ENCODE measurements around the gene SYCE1.
A peak's percentile ranks its signal among the peaks of the same experiment; 100 is the strongest.
"Not testable (repeated sequence)": the region's sequence is repeated elsewhere in the genome, so short reads cannot be mapped to it uniquely, and the experiment has no call there.

Gene SYCE1

GRCh38 chr10:133557381-133557780, 8.0 kb downstream of the SYCE1 start:
- DNase-seq (ENCODE audit: low spot score), result no peak

- DNase-seq (ENCODE audit: low spot score), result no peak
Measured at GRCh38 chr10:133555521-133555920, 9.9 kb downstream of the SYCE1 start.

- no peak for DNase-seq (ENCODE audit: low spot score)
Measured at GRCh38 chr10:133554600-133554999, 10.8 kb downstream of the SYCE1 start.

DNA sequence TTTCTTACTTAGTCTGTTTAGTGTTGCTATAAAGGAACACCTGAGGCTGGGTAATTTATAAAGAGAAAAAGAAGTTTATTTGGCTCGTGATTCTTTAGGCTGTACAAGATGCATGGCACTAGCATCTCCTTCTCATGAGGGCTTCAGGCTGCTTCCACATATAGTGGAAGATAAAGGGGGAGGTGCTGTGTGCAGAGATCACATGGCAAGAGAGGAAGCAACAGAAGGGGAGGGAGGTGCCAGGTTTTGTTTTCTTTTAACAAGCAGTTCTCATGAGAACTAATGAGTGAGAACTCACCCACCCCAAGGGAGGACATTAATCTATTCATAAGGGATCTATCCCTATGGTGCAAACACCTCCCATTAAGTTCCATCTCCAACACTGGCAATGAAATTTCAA, 20.9 kb downstream of the SYCE1 start:
- no peak for DNase-seq (ENCODE audit: low spot score)

GRCh38 chr10:133541441-133541975, 23.9 kb downstream of the SYCE1 start:
- not testable (repeated sequence) for DNase-seq (ENCODE audit: low spot score)

- DNase-seq (ENCODE audit: low spot score), result no peak
Measured at GRCh38 chr10:133537546-133538545, 27.5 kb downstream of the SYCE1 start.

DNA sequence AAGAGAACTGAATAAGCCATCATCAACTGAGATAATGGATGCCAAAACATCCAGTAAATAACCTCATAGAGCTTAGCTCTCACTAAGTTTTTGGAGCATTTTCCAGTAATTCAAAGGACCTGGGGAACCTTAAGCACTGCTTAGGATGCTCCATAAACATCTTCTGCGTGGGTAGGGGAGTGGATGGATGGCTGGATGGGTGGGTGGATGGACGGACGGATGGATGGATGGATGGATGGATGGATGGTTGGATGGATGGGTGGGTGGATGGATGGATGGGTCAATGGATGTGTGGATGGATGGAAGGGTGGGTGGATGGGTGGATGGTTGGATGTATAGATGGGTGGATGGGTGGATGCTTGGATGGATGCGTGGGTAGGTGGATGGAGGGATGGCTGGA, 29.2 kb downstream of the SYCE1 start:
- DNase-seq (ENCODE audit: low spot score), result no peak

- DNase-seq (ENCODE audit: low spot score), result no peak
Measured at GRCh38 chr10:133534417-133534816, 31.0 kb downstream of the SYCE1 start.

DNA sequence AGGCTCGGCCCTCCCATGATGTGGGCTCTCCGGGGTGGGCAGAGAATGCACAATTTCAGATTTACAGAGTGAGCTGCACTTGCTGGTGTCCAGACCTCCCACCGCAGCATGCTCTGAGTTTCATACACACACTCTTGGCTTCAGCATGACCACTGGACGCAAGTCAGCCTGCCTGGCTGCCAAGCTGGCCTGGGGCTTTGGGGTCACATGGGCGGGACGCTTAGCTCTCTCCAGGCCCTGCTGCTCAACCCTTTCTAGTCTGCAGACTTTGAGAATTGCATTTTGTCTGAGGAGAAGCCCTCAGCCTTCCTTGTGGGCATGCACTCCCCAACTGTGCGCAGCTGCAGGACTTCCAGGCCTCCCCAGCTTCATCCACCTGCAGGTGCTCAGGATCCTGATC, 32.5 kb downstream of the SYCE1 start:
- no peak for DNase-seq (ENCODE audit: low spot score)

DNA sequence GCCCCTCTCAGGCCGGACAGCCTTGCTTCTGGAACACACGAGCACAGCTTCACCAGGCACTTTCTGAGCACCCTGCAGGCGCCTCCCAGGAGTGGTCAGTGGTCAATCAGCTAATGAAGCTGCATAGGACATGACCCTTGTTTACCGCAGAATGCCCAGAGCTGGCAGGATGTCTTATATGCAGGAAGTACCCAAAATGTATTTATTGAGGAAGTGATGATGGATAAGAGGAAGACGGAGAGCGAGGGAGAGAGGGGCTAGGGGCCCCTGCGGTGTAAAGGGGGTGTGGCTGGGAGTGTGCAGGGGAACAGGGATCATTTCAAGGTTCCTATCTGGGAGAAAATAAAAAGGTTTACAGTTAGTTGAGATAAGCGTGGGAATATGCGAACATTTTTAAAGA, 34.9 kb downstream of the SYCE1 start:
- DNase-seq (ENCODE audit: low spot score), result no peak

- no peak for DNase-seq (ENCODE audit: low spot score)
Measured at GRCh38 chr10:133529576-133529946, 35.8 kb downstream of the SYCE1 start.

GRCh38 chr10:133528845-133529575, 36.4 kb downstream of the SYCE1 start:
- peak; percentile 59 for DNase-seq (ENCODE audit: low spot score)

DNA sequence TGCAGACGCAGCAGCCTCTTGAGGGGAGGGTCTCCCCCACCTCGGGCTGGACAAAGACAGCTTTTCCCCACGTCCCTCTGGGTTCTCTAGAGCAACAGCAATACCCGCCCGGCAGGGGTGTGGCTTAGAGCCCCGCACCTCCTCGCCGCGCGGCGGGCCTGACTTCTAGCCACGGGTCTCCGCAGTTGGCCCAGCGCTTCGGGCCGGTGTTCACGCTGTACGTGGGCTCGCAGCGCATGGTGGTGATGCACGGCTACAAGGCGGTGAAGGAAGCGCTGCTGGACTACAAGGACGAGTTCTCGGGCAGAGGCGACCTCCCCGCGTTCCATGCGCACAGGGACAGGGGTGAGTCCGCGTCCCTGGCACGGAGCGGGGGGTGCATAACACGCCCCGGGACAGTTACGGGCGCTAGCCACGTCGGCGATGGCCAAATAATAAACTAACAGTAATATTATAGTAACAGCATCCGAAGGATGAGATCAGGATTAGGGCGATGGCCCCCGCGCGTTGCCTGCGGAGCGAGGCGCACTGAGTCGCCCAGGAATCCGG, 37.0 kb downstream of the SYCE1 start:
- peak; percentile 18 for DNase-seq (ENCODE audit: low spot score)

- no peak for DNase-seq (ENCODE audit: low spot score)
Measured at GRCh38 chr10:133527771-133528271, 37.6 kb downstream of the SYCE1 start.

- DNase-seq (ENCODE audit: low spot score), result no peak
Measured at GRCh38 chr10:133526957-133527588, 38.3 kb downstream of the SYCE1 start, which contains the start of gene CYP2E1. CYP2E1 (plus strand) TSS chr10:133527363; CDS start chr10:133527396, 33 bp downstream.

GRCh38 chr10:133525444-133525843, 39.9 kb downstream of the SYCE1 start:
- DNase-seq (ENCODE audit: low spot score), result no peak

DNA sequence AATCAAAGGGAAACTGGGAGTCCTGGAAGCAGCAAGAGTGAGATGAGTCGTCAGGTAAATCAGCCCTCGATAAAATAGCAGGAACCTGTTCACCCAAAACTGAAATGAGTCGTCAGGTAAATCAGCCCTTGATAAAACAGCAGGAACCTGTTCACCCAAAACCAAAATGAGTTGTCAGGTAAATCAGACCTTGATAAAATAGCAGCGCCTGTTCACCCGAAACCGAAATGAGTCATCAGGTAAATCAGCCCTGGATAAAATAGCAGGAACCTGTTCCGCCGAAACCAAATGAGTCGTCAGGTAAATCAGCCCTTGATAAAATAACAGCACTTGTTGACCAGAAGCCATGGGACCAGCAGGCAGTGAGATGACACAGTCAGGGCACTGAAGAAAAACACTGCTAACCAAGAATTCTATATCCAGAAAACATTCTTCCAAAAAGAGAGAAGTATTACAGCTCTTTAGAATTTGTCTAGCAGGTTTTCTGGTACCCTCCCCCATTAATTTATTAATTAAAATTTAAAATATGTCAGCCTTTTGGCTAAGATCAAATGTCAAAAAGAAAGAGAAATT, 41.7 kb downstream of the SYCE1 start:
- DNase-seq (ENCODE audit: low spot score), result no peak

GRCh38 chr10:133520193-133520738, 45.1 kb downstream of the SYCE1 start:
- DNase-seq (ENCODE audit: low spot score), result peak; percentile 79

- DNase-seq (ENCODE audit: low spot score), result not testable (repeated sequence)
Measured at GRCh38 chr10:133518517-133518916, 46.9 kb downstream of the SYCE1 start.

- DNase-seq (ENCODE audit: low spot score), result no peak
Measured at GRCh38 chr10:133516057-133516456, 49.3 kb downstream of the SYCE1 start.

DNA sequence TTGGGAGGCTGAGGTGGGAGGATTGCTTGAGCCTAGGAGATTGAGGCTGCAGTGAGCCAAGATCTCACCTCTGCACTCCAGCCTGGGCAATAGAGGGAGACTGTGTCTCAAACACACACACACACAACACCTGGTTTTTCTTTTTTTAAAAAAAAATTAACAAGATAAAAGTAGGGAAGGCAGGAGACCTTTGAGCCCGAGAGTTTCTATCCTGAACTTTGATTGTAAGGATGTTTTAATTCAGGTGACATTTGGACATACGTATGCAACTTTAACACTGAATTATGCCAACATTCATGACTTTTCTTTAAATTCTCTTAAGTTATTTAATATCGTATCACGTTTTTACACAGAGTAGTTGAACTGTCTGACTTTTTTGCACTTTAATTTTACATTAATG, 49.9 kb downstream of the SYCE1 start:
- no peak for DNase-seq (ENCODE audit: low spot score)
